ENCODE measurements around the gene KDM7A. TPM values are rescaled to one million over a fixed set of nuclear protein-coding genes. Genes with fewer than 3 reads are reported as not detected.
A peak's percentile ranks its signal among the peaks of the same experiment; 100 is the strongest.

Gene KDM7A
- total and polyA plus RNA-seq, 2 of the 8 experiments (the other 6 are each of a cell fraction or from before 2014, with no cell fraction given) = 2.2 to 12.5 TPM

DNA sequence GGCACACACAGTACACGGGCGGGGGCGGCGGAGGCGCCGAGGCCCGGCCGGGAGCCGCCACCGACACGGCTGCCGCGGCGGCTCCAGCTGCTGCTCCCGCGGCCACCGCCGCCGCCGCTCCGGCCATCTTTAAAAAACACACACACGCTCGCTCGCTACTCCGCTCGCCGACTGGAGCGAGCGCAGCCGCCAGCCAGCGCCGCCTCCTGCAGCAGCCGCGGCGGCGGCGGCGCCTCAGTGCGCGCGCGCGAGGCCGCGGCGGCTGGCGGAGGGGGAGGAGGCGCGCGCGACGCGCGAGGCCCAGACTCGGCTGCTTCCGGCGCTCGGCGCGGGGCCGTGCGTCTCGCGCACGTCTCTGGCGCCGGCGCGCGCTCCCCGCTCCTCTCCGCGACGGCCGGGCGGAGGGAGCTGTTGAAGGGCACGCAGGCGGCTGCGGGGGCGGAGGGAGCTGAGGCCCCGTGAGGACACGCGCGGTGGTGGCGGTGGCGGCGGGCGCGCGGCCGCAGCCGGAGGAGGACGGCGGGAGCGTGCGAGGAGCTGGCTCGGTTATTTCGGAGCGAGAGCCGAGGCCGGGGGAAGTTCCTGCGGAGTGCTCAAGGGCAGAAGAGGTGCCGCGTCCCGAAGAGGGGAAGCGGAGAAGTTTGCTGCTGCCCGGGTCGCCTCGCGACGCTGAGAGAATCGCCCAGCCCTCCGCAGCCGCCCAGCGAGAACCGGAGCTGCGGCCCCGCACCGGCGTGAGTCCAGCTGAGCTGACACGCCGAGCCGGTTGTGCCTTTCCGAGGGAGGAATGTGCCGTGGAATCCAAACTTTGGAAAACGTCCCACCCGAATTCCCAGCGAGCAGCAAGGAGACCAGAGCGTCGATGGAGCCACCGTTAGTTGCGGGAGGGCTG is at the start of gene KDM7A (continued):
- TF ChIP-seq, protein P1, sequence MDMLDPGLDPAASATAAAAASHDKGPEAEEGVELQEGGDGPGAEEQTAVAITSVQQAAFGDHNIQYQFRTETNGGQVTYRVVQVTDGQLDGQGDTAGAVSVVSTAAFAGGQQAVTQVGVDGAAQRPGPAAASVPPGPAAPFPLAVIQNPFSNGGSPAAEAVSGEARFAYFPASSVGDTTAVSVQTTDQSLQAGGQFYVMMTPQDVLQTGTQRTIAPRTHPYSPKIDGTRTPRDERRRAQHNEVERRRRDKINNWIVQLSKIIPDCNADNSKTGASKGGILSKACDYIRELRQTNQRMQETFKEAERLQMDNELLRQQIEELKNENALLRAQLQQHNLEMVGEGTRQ (IDR thresholded peaks at IDR 0.05; ENCODE audit: low read length) = no peak
- no peak; the same call in 1 of the 2 replicates for TF ChIP-seq CHD1 (IDR thresholded peaks at IDR 0.05; ENCODE audit: low read depth, low read length)
- peak; percentile 100 for TF ChIP-seq ASH2L (IDR thresholded peaks at IDR 0.05; ENCODE audit: low read length)
- TF ChIP-seq CHD2 (IDR thresholded peaks at IDR 0.05; ENCODE audit: low read length) = no peak; the same call in 1 of the 2 replicates
- no peak for TF ChIP-seq KDM5A (IDR thresholded peaks at IDR 0.05; ENCODE audit: low read length)
- TF ChIP-seq TCF12 (IDR thresholded peaks at IDR 0.05; ENCODE audit: low read depth, low read length) = 0 out of 2 replicates have a peak, but pooled peaks have one; percentile 42
- TF ChIP-seq EZH2 (IDR thresholded peaks at IDR 0.05; ENCODE audit: low read depth, low read length, severe bottlenecking) = peak; percentile 50
- TF ChIP-seq CTBP2 (IDR thresholded peaks at IDR 0.05; ENCODE audit: borderline replicate concordance, insufficient read depth, insufficient read length, low read length) = peak; percentile 97
- peak; percentile 31; the same call in 1 of the 2 replicates for TF ChIP-seq TBP (IDR thresholded peaks at IDR 0.05; ENCODE audit: low read depth, low read length)
- no peak for TF ChIP-seq SAP30 (IDR thresholded peaks at IDR 0.05; ENCODE audit: insufficient read depth, insufficient replicate concordance, low read length)
- TF ChIP-seq MAFK (IDR thresholded peaks at IDR 0.05; ENCODE audit: low read depth, low read length) = no peak
- TF ChIP-seq BCL11A (IDR thresholded peaks at IDR 0.05; ENCODE audit: low read depth in 2 of 2, low read length in 2 of 2) = no peak
- peak; percentile 77; the same call in 1 of the 2 replicates for TF ChIP-seq YY1 (IDR thresholded peaks at IDR 0.05; ENCODE audit: low read depth, low read length)
- no peak for TF ChIP-seq POU5F1 (IDR thresholded peaks at IDR 0.05; ENCODE audit: low read depth, low read length)
- TF ChIP-seq CTCF (IDR thresholded peaks at IDR 0.05; ENCODE audit: control extremely low read depth in 1 of 3, insufficient read depth in 1 of 3, low read depth in 1 of 3, low read length in 3 of 3) = no peak
- no peak for TF ChIP-seq RXRA (IDR thresholded peaks at IDR 0.05; ENCODE audit: insufficient read depth, low read depth, low read length)
- TF ChIP-seq NRF1 (IDR thresholded peaks at IDR 0.05; ENCODE audit: low read depth, low read length) = peak; percentile 28
- TF ChIP-seq ATF2 (IDR thresholded peaks at IDR 0.05; ENCODE audit: low read length) = no peak
